SHP77 (cell line): Measurements from ENCODE around the gene CA5A.
"Not testable (repeated sequence)": the region's sequence is repeated elsewhere in the genome, so short reads cannot be mapped to it uniquely, and the experiment has no call there.

Experiments
- DNase-seq, 2 experiments: peaks; one replicate each; lab custom pipeline; 2025; lab: John Stamatoyannopoulos, UW

The CA5A gene

DNA sequence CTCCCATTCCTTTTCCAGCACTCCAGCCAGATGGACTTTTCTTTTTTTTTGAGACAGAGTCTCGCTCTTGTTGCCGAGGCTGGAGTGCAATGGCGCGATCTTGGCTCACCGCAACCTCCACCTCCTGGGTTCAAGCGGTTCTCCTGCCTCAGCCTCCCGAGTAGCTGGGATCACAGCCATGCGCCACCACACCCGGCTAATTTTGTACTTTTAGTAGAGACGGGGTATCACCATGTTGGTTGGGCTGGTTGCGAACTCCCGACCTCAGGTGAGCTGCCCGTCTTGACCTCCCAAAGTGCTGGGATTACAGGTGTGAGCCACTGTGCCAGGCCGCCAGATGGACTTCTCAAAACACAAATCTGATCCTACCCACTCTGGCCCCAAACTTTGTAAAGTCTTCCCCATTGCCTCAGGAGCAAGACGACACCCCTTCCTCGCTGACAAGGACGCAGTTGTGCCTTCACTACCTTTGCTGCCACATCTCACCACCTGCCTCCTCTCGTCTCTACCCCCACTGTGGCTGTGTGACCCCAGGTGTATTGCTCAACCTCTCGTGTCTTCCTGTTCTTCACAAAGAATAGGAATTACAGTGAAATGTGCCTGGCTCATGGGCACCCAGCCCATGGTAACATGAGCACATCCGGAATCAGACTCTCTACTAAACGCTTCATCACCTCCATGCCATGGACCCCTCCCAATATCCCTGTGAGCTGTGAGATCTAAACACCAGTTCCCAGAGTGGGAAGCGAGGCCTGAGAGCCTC lies 11.2 kb upstream of the CA5A start:
- DNase-seq: peak; percentile 71 to 90

DNA sequence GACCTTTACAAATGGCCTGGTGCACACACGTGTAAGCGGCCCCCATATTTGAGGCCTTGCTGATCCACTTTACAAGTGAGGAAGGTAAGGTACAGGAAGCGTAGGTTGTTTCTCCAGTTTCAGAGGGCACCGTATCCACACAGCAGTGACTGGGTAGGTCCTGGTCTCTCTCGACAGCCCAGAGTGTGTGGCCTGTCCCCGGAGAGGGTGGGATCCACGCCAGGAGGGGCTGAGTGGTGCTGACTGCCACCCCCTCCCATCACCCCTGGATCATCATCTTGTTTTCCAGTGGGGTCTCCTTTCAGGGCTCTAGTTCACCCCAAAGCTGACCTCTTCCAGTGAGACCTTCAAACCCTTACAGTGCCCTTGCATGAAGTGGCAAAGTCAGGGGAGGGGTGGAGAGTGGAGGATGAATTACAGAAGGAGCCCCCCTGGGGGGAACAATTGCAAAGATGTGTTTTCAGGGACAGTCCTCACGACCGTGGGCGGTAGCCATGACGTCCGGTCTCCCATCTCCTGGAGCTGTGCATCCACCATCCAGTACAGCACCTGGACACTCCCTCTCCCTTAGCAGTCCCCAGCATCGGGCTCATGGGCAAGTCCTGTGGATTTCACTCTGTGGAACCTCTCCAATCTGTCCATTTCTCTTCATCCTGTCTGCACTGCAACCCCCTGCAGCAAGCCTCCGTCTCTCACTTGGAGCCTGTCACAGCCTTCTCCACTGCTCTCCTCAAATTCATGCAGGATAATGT lies 10.4 kb upstream of the CA5A start:
- DNase-seq: peak; percentile 33 to 45

DNA sequence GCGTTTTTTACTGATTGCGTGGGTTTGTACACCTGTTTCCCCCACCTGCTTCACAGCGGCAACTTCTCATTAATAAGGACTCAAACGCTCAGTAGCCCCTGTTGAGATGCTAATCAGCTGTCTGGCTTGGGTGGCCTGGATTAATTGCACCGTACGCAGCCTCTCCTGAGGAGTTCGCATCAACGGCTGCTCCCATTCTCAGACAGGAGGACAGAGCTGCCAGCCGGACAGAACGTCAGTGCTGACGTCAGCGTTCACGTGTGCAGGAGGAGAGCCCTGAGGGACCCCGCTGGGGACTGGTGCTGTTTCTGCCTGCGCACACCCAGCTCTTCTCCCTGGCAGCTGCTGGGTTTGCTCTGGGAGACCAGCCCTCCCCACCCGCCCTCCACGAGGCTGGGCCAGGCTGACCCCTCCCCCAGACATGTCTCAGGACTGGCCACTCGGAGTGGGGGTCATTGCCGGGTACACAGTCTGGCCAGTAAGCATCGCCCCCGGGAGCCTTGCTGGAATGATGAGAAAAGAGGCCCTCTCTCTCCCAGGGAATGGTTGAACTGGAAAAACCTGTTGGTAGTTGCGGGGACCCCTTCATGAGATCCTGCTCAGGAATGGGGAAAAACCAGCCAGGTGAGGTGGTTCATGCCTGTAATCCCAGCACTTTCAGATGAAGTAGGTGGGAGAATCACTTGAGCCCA lies 9.2 kb upstream of the CA5A start:
- peak; percentile 100 for DNase-seq

DNA sequence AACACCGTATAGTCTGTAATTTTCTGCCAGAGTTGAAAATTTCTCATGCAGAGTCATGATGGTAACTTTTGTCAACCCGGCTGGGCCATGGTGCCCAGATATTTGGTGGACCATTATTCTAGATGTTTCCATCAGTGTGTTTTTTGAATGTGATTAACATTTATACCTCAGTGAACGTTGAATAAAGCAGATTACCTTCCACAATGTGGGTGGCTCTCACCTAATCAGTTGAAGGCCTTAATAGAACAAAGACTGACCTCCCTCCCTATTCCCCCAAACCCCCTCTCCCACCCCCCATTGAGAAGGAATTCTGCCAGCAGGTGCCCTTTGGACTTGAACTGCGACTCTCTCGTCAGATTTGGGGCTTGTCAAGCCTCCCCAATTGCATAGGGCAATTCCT lies 6.4 kb upstream of the CA5A start:
- no peak for DNase-seq

- DNase-seq: peak in 1 of 2 experiments; percentile 19
Measured at GRCh38 chr16:87939562-87940423, 3.5 kb upstream of the CA5A start.

- no peak for DNase-seq
Measured at GRCh38 chr16:87938412-87938949, 2.2 kb upstream of the CA5A start.

GRCh38 chr16:87937231-87937542 lies 858 bp upstream of the CA5A start:
- not testable (repeated sequence) for DNase-seq

DNA sequence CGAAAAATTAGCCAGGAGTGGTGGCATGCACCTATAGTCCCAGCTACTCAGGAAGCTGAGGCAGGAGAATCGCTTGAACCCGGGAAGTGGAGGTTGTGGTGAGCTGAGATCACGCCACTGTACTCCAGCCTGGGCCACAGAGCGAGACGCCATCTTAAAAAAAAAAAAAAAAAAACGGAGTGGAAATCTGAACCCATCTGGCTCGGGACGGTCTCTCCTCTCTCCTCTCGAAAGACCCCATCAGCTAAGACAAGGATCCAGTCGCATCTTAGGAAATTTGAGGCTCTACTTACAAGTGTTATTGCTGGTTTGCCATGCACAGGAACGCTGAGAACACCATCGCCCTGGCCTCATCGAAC lies 334 bp downstream of the CA5A start:
- DNase-seq: not testable (repeated sequence)

GRCh38 chr16:87934752-87935425 lies 1.4 kb downstream of the CA5A start:
- DNase-seq: not testable (repeated sequence)

GRCh38 chr16:87933140-87933495 lies 3.2 kb downstream of the CA5A start:
- no peak for DNase-seq

DNA sequence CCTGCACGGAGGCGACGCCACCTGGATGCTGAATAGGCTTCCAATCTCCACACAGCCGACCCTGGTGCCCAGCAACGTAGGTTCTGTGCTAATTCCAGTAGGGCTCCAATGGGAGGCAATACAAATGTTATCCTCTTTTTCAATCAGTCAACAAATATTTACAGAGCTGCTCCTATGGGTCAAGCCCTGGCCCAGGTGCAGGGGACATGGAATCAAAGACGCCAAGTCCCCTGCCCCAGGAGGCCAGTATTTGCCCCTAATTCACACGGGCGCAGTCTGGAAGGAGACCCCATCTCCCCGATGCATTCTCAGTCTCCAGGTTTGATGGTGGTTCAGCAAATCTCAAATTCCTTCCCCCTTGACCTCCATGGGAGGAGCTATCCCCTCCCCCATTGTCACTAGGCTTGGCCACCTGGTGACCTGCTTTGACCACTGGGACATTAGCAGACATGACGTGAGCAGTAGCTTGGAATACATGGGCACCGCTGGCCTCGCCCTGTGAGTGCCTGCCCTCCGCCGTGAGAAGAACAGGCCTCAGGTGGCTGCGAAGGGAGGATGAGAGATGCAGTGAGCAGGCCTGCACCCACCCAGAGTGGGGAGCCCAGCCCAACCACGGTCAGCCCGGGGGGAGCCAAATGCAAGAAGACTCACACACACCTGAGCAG lies 3.7 kb downstream of the CA5A start:
- peak; percentile 91 to 94 for DNase-seq

DNA sequence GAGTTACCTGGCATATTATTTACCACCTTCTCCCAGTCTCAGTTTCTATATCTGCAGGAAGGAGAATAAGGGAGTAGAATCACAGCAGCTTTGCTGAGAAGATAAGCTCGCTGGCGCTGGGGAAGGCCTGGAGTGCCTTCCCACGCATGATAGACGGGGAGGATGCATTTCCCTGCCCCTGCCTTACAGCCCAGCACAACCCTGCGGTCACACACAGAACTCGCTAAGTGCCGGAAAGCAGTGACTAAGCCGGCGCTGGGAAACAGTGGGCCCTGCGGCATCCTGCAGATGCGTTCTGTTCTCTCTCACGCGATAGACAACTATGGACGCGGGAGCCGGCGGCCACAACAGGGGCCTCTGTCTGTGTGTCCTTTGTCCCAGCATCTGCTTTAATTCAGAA lies 4.8 kb downstream of the CA5A start:
- peak; percentile 82 to 86 for DNase-seq

- DNase-seq: peak; percentile 67 to 75
Measured at GRCh38 chr16:87930456-87930855, 5.9 kb downstream of the CA5A start.

- DNase-seq: no peak
Measured at GRCh38 chr16:87929986-87930385, 6.3 kb downstream of the CA5A start.

DNA sequence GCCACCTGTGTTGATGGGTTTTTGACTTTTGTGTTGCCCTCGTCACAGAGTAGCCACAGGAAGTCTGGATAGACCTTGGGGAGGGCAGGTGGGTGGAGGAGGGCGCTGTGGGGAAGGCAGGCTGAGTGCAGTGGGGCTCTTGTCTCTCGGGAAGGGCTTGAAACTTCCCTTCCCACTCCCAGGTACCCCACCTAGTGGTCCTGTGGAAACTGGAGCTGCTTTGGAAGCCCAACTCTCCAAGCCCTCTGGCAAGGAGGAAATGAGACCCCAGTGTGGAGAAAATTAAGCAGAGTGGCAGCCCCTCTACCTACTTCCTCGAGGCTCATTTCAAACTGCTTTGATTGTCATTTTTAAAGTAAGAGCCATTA lies 9.2 kb downstream of the CA5A start:
- peak; percentile 57 to 66 for DNase-seq

GRCh38 chr16:87926246-87927194 lies 9.8 kb downstream of the CA5A start:
- DNase-seq: peak in 1 of 2 experiments; percentile 47

GRCh38 chr16:87924811-87925670 lies 11.3 kb downstream of the CA5A start:
- peak; percentile 92 to 95 for DNase-seq

GRCh38 chr16:87924041-87924810 lies 12.1 kb downstream of the CA5A start:
- peak; percentile 86 to 89 for DNase-seq
